Loucy (cell line): ENCODE results near the gene REV1.

Source experiments
- H2AFZ ChIP-seq: fragments of 200-600 bp; sonication (generic); 2 replicates; pipeline ENCODE4 v1.6.0; 2016; ENCODE audit warnings: antibody characterized with exemption, mild to moderate bottlenecking, low read length, moderate library complexity
- H3F3A ChIP-seq: fragments of 200-600 bp; 2 replicates; pipeline ENCODE4 v1.6.0; 2016; ENCODE audit warnings: antibody characterized with exemption, low read depth, mild to moderate bottlenecking
- H3K27me3 ChIP-seq: fragments of 200-600 bp; sonication (generic); 2 replicates; pipeline ENCODE4 v1.6.1; 2014; ENCODE audit warnings: low read length, mild to moderate bottlenecking; ENCODE audit not compliant: insufficient read depth, poor library complexity, severe bottlenecking
- H3K36me3 ChIP-seq: fragments of 200-600 bp; sonication (generic); 2 replicates; pipeline ENCODE4 v1.6.1; 2016; ENCODE audit warnings: low read length; ENCODE audit not compliant: insufficient read depth
- H3K4me1 ChIP-seq: fragments of 200-600 bp; sonication (generic); 2 replicates; pipeline ENCODE4 v1.5.1; 2014; ENCODE audit warnings: low read length, mild to moderate bottlenecking; ENCODE audit not compliant: insufficient read depth, poor library complexity, severe bottlenecking
- H3K4me2 ChIP-seq: fragments of 200-600 bp; sonication (generic); 2 replicates; pipeline ENCODE4 v1.6.0; 2014; ENCODE audit warnings: antibody characterized with exemption, low read length, low read depth, mild to moderate bottlenecking; ENCODE audit not compliant: poor library complexity, severe bottlenecking
- H3K4me3 ChIP-seq: fragments of 200-600 bp; sonication (generic); 2 replicates; pipeline ENCODE4 v1.5.1; 2014; ENCODE audit warnings: low read length, mild to moderate bottlenecking, mixed read lengths; ENCODE audit not compliant: poor library complexity, severe bottlenecking
- H3K79me2 ChIP-seq: fragments of 200-600 bp; sonication (generic); 2 replicates; pipeline ENCODE4 v1.6.1; 2014; ENCODE audit warnings: low read length; ENCODE audit not compliant: insufficient read depth
- H3K9ac ChIP-seq: fragments of 200-600 bp; sonication (generic); 2 replicates; pipeline ENCODE4 v1.6.0; 2014; ENCODE audit warnings: mild to moderate bottlenecking, low read depth, low read length, moderate library complexity; ENCODE audit not compliant: poor library complexity, severe bottlenecking
- H3K9me2 ChIP-seq: fragments of 200-600 bp; sonication (generic); replicated peaks from 2 replicates; pipeline ENCODE4 v1.6.1; 2016; ENCODE audit warnings: low read depth, low read length, mixed read lengths
- H3K9me3 ChIP-seq: fragments of 200-600 bp; sonication (generic); 2 replicates; pipeline ENCODE4 v1.6.1; 2014; ENCODE audit warnings: mild to moderate bottlenecking, antibody characterized with exemption, low read length, low read depth; ENCODE audit not compliant: insufficient read depth
- H4K20me1 ChIP-seq: fragments of 200-600 bp; sonication (generic); 2 replicates; pipeline ENCODE4 v1.6.0; 2014; ENCODE audit warnings: antibody characterized with exemption, low read length, mild to moderate bottlenecking; ENCODE audit not compliant: insufficient read depth, poor library complexity, severe bottlenecking
- EZH2phosphoT487 ChIP-seq: fragments of 200-600 bp; IDR thresholded peaks from 2 replicates; pipeline ENCODE4 v1.6.1; 2018; ENCODE audit warnings: antibody characterized with exemption, mild to moderate bottlenecking, moderate library complexity, borderline replicate concordance
- TF ChIP-seq, protein P1 (sequence below): fragments of 200-600 bp; sonication (generic); conservative IDR thresholded peaks from 2 replicates; pipeline ENCODE4 v1.5.1; 2014; ENCODE audit warnings: mild to moderate bottlenecking, antibody characterized with exemption, low read length

Gene REV1

GRCh38 chr2:99469394-99469793, 20.4 kb downstream of the REV1 start:
- no peak overlapping the region for H3K4me2 ChIP-seq
- H3K9ac ChIP-seq, result no peak overlapping the region
- H3K9me2 ChIP-seq, result no peaks in the 10 kb centered on the region
- peaks cover 47% of the 10 kb centered on the region for H4K20me1 ChIP-seq
- no peak overlapping the region for H2AFZ ChIP-seq
- H3K4me1 ChIP-seq, result peaks cover 9% of the 10 kb centered on the region
- no peak for TF ChIP-seq EZH2phosphoT487
- TF ChIP-seq, protein P1, sequence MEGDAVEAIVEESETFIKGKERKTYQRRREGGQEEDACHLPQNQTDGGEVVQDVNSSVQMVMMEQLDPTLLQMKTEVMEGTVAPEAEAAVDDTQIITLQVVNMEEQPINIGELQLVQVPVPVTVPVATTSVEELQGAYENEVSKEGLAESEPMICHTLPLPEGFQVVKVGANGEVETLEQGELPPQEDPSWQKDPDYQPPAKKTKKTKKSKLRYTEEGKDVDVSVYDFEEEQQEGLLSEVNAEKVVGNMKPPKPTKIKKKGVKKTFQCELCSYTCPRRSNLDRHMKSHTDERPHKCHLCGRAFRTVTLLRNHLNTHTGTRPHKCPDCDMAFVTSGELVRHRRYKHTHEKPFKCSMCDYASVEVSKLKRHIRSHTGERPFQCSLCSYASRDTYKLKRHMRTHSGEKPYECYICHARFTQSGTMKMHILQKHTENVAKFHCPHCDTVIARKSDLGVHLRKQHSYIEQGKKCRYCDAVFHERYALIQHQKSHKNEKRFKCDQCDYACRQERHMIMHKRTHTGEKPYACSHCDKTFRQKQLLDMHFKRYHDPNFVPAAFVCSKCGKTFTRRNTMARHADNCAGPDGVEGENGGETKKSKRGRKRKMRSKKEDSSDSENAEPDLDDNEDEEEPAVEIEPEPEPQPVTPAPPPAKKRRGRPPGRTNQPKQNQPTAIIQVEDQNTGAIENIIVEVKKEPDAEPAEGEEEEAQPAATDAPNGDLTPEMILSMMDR, result no peak
- H3K9me3 ChIP-seq, result no peaks in the 10 kb centered on the region
- H3K4me3 ChIP-seq, result no peak overlapping the region
- no peaks in the 10 kb centered on the region for H3F3A ChIP-seq
- H3K79me2 ChIP-seq, result peaks cover 89% of the 10 kb centered on the region
- H3K27me3 ChIP-seq, result no peaks in the 10 kb centered on the region
- H3K36me3 ChIP-seq, result no peaks in the 10 kb centered on the region

DNA sequence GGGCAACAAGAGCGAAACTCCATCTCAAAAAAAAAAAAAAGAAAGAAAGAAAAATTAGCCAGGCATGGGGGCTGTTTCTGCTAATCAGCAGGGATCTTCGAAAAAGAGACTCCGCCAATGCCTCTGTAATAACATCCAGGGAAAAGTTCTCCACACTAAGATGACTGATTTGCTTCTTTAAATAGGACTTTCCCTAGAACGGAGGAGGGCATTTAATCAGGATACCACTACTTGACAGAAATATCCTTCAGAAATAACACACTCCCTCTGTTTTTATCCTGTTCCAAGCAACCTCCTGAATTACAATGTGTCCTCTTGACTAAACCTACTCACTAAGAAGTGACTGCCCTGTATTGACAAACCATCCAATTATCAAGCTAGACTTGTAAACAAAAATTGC, 21.7 kb downstream of the REV1 start:
- TF ChIP-seq EZH2phosphoT487, result no peak
- TF ChIP-seq, protein P1, result no peak
- Histone ChIP-seq H3K27me3 (no peaks in the 10 kb centered on the region), H3K79me2 (peaks cover 82% of the 10 kb centered on the region), H3K9ac (no peak overlapping the region), H3K4me2 (no peak overlapping the region), H3K9me3 (no peaks in the 10 kb centered on the region), H3F3A (no peaks in the 10 kb centered on the region), H3K4me1 (no peaks in the 10 kb centered on the region), H2AFZ (no peak overlapping the region), H3K4me3 (no peak overlapping the region), H3K36me3 (no peaks in the 10 kb centered on the region; the same call in 1 of the 2 replicates), H3K9me2 (no peaks in the 10 kb centered on the region), H4K20me1 (peaks cover 37% of the 10 kb centered on the region)

- Histone ChIP-seq H3K4me1 (no peaks in the 10 kb centered on the region), H3K79me2 (peaks cover 74% of the 10 kb centered on the region), H3K4me2 (no peak overlapping the region), H3K27me3 (no peaks in the 10 kb centered on the region), H2AFZ (no peak overlapping the region), H3K4me3 (no peak overlapping the region), H3F3A (no peaks in the 10 kb centered on the region), H4K20me1 (peaks cover 37% of the 10 kb centered on the region), H3K9me3 (no peaks in the 10 kb centered on the region), H3K9me2 (no peaks in the 10 kb centered on the region), H3K36me3 (peaks cover 2% of the 10 kb centered on the region; the same call in 1 of the 2 replicates), H3K9ac (no peak overlapping the region)
- TF ChIP-seq EZH2phosphoT487, result no peak
- TF ChIP-seq, protein P1, result no peak
Observed at GRCh38 chr2:99467390-99467789, 22.4 kb downstream of the REV1 start.
